GM12873 (cell line): ENCODE measurements around the gene BTRC.

Source experiments
- TF ChIP-seq, protein P1 (sequence below): IDR thresholded peaks from 2 replicates; pipeline ENCODE4 v1.5.1; 2012; ENCODE audit warnings: low read depth, mild to moderate bottlenecking, moderate library complexity, low read length, control low read depth; ENCODE audit not compliant: insufficient read depth; ENCODE audit errors: missing control alignments

BTRC gene

DNA sequence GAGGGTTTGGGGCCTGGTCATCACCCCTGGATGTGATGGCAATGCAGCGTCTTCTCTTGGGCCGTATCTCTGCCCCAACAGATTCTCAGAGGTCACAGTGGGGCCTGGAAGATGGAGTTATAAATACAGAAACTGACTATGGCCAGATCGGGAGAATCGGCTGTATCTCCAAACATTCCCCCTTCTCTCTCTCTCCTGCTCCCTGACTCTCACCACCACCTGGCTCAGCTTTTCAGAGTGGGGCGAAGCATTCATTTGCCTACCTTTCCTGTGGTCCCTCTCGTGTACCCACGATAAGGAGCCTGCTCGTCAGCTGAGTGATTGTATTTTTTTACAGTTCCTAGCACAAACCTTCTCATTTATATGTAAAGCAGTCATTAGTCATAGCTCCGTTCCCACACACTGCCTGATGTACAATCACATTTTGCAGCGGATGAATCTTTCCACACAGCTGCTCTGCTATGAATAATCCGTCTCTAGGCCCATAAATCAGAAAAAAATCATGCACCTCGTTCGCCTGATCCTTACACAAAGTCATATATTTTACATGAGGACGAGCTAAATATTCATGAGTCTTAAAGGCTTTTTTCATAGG is 23.2 kb upstream of the BTRC start:
- TF ChIP-seq, protein P1, sequence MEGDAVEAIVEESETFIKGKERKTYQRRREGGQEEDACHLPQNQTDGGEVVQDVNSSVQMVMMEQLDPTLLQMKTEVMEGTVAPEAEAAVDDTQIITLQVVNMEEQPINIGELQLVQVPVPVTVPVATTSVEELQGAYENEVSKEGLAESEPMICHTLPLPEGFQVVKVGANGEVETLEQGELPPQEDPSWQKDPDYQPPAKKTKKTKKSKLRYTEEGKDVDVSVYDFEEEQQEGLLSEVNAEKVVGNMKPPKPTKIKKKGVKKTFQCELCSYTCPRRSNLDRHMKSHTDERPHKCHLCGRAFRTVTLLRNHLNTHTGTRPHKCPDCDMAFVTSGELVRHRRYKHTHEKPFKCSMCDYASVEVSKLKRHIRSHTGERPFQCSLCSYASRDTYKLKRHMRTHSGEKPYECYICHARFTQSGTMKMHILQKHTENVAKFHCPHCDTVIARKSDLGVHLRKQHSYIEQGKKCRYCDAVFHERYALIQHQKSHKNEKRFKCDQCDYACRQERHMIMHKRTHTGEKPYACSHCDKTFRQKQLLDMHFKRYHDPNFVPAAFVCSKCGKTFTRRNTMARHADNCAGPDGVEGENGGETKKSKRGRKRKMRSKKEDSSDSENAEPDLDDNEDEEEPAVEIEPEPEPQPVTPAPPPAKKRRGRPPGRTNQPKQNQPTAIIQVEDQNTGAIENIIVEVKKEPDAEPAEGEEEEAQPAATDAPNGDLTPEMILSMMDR = no peak

DNA sequence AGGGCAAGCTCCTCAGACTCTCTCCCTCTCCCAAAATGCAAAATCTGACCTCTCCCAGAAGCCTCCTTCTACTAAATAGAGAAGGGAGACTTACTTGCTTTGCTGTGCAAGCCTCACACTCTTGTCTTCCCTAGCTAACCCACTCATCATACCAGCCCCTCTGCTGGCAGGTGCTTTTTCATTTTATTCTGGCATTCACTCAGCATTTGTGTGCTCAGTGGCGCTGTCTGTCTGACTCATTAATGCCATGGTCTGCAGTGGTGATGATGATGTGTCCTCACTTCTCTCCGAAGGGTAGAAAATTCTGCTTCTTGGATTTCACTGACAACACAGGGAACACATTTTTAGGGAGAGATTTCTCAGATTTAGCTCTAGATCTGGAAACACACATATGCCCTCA is 22.0 kb upstream of the BTRC start:
- TF ChIP-seq, protein P1 = no peak

DNA sequence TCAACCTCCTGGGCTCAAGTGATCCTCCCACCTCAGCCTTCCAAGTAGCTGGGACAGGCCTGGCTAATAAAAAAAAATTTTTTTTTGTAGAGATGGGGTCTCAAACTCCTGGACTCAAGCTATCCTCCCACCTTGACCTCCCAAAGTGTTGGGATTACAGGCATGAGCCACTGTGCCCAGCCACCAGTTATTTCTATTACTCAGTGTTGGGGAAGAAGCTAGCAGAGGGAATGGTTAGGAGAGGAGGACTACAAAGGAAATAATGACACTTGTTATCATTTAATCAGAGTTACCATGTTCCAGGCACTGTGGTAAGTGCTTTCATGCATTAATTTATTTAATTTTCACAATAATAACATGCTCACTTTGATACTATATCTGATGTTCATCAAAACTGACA is 17.6 kb upstream of the BTRC start:
- TF ChIP-seq, protein P1 = no peak

DNA sequence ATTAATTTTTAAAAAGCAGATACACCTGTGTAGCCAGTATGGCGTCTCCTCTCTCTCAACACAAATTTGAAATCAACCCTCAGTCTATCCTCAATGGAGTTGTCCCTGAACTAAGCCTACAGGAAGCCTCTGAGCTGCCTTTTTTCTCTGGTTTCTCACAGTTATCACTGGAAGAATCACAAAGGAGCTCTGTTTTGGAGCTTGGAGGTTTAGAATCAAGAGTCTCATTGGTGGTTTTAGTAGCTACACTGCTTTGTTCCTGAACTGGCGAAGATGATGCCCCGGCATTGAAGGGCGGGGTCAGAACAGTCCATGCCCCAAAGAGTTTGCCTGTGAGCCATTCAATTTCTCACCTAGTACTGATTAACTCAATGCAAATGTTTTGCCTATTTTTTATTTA is 16.1 kb upstream of the BTRC start:
- TF ChIP-seq, protein P1 = no peak

DNA sequence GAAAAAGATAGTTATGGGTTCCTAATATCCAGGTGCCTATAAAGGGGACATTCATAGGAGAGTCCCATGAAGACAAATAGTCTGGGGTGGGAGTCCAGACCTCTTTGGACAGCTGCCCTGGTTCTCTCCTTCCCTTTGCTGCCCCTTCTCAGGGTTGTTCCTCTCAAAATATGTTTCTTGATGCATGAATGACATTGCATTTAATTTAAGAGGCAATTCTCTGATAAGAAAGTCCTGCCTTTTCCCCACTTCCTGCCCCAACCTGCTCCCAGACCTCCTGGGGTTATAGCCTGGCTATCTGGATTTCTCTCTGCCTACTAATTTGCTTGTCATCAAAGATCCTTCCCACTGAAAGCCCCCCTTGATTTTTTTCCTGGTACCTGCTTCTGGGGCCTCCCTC is 12.5 kb upstream of the BTRC start:
- TF ChIP-seq, protein P1 = no peak

DNA sequence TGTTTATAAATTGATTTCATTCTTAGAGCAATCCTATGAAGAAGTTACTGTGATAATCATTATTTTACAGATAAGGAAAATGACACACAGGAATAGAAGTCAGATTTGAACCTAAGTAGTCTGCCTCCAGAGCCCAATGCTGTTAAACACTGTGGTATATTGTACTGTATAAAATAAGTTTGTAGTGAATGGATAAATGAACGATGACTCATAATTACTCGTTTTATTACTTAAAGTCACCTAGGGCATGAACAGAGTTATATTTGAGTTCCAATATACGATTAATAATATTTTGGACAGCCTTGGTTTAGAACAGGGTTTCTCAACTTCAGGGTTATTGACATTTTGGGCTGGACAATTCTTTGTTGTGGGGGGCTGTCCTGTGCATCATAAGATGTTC is 7.8 kb upstream of the BTRC start:
- TF ChIP-seq, protein P1 = no peak

DNA sequence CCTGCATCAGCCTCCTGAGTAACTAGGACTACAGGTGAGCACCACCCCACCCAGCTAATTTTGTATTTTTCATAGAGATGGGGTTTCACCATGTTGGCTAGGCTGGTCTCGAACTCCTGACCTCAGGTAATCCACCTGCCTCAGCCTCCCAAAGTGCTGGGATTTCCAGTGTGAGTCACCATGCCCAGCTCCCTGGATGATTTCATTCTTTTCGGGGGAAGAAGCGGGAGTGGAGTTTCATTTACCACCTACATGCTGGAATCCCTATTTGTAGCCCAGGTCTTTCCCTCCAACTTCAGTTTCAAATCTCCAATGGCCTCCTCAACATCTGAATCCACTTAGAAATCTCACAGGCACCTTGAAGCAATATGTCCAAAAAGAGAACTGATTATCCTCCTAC is 2.9 kb upstream of the BTRC start:
- TF ChIP-seq, protein P1 = no peak
